Skeletal muscle tissue (tissue), 4 donors: ENCODE data around the gene ZC3H13. TPM values are rescaled to one million over a fixed set of nuclear protein-coding genes. Genes with fewer than 3 reads are reported as not detected.

Source experiments
- H3K27ac ChIP-seq: one replicate; pipeline ENCODE4 v1.7.0; 2013; ENCODE audit warnings: mild to moderate bottlenecking, low read depth, low read length, inconsistent platforms
- H3K27me3 ChIP-seq, 3 donors: one replicate each; pipeline ENCODE4 v1.7.0; 2013; ENCODE audit warnings: low read length in 3 of 3; ENCODE audit not compliant: control insufficient read depth in 3 of 3, insufficient read depth in 3 of 3
- H3K36me3 ChIP-seq, 3 donors: one replicate each; pipeline ENCODE4 v1.7.0; 2013; ENCODE audit warnings: low read length in 3 of 3; ENCODE audit not compliant: control insufficient read depth in 3 of 3, insufficient read depth in 3 of 3
- H3K4me1 ChIP-seq, 3 donors: one replicate each; pipeline ENCODE4 v1.7.0; 2013; ENCODE audit warnings: low read length in 3 of 3, mild to moderate bottlenecking in 3 of 3; ENCODE audit not compliant: control insufficient read depth in 3 of 3, insufficient read depth in 3 of 3
- H3K4me3 ChIP-seq, 3 donors: one replicate each; pipeline ENCODE4 v1.7.0; 2013; ENCODE audit warnings: low read length in 3 of 3
- H3K9ac ChIP-seq, 3 donors: one replicate each; pipeline ENCODE4 v1.7.0; 2013; ENCODE audit warnings: low read length in 3 of 3, mild to moderate bottlenecking in 3 of 3, moderate library complexity in 2 of 3, low read depth in 1 of 3
- H3K9me3 ChIP-seq, 3 donors: one replicate each; pipeline ENCODE4 v1.7.0; 2013; ENCODE audit warnings: low read length in 3 of 3; ENCODE audit not compliant: control insufficient read depth in 3 of 3
- total RNA-seq: library from RNA; depleted of rRNA; stranded (reverse); fragments of >200 nt; gene quantifications from one replicate; pipeline ENCODE4 v1.2.3, GENCODE V29; 2014
- donor health status: Osteomylitis.

Gene ZC3H13
- total RNA-seq, 1 donor from 2014 or later = 28.2 TPM

DNA sequence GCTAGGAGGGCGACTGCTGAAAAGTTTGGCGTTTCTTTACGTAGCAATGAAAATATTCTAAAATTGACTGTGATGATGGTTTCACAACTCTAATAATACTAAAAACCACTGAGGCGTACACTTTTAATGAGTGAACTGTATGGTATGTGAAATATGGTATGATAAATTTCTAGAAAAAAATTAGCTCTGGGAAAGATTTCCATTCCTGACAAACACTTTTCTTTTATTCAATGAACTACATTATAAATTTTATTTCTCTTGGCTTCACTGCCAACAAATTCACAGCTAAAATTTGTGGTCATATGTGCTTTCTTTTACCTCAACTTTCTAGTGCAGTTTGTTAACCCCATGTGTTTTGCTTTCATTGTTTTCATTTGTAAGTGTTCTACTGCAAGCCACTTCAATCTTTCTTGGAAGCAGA is 11.1 kb downstream of the ZC3H13 start:
- Histone ChIP-seq H3K9ac (no peak overlapping the region), H3K36me3 (peaks cover 0 to 17% (median 14%) of the 10 kb centered on the region in 3 donors), H3K27ac (no peak overlapping the region), H3K9me3 (no peaks in the 10 kb centered on the region), H3K4me3 (no peak overlapping the region), H3K4me1 (no peaks in the 10 kb centered on the region), H3K27me3 (no peaks in the 10 kb centered on the region)

GRCh38 chr13:46040763-46041162 is 11.8 kb downstream of the ZC3H13 start:
- Histone ChIP-seq H3K4me3 (no peak overlapping the region), H3K27ac (no peak overlapping the region), H3K9ac (no peak overlapping the region), H3K4me1 (no peaks in the 10 kb centered on the region), H3K27me3 (no peaks in the 10 kb centered on the region), H3K36me3 (peaks cover 0 to 17% (median 14%) of the 10 kb centered on the region in 3 donors), H3K9me3 (no peaks in the 10 kb centered on the region)

DNA sequence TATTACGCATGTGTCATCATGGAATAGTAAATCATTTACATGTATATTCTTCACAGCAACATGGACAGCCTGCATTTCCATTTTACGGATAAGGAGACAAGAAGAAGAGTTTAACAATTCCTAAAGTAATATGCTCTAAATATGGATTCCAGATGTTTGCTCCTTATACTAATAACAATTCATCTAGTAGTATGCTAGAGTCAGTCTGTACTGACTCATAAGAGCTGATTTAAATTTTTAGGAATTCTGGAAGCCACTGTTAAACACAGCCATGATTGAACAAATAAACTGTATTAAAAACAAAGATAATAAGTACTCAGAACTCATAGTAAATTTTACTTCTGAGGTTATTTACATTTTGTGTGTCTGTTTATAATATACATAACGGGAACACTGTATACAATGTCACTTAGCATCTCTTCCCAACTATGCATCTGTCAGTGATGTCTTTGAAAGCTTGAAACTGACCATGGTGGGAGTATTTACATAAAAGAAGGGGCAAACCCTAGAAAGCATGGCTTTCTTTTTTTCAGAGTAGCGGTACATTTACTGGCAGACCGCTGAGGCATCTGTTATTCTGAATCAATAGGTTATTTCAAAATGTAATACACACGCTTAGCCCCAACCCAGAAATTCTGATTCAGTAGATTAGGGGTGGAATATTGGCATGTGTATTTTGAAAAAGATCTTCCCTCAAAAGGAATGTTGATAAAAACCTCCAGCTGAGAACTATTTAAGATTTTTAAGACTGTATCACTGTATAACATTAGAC is 12.9 kb downstream of the ZC3H13 start:
- H3K4me3 ChIP-seq = no peak overlapping the region
- no peak overlapping the region for H3K27ac ChIP-seq
- H3K27me3 ChIP-seq = no peaks in the 10 kb centered on the region
- peaks cover 0 to 22% (median 14%) of the 10 kb centered on the region in 3 donors for H3K36me3 ChIP-seq
- no peaks in the 10 kb centered on the region for H3K9me3 ChIP-seq
- no peak overlapping the region for H3K9ac ChIP-seq
- no peaks in the 10 kb centered on the region for H3K4me1 ChIP-seq

DNA sequence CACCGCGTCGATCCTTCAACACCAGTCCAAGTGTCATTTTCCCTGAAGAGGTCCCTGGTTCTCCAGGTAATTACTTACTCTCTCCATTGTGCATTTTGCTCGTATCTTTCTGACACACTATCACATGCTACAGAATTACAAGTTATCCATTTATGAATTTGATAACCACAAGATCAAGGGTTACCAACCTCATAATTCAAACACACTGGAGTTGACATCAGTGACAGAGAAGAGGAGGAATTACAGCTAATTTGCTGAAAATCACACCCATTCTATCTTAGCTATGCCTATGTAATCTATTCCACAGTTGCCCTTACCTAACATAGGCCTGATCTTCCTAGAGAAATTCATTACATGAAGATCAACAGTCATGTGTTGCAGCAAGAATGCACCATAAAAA is 14.2 kb downstream of the ZC3H13 start:
- H3K27me3 ChIP-seq = no peaks in the 10 kb centered on the region
- H3K27ac ChIP-seq = no peak overlapping the region
- H3K9me3 ChIP-seq = no peaks in the 10 kb centered on the region
- peaks cover 0 to 22% (median 14%) of the 10 kb centered on the region in 3 donors for H3K36me3 ChIP-seq
- no peaks in the 10 kb centered on the region for H3K4me1 ChIP-seq
- no peak overlapping the region for H3K9ac ChIP-seq
- no peak overlapping the region for H3K4me3 ChIP-seq

DNA sequence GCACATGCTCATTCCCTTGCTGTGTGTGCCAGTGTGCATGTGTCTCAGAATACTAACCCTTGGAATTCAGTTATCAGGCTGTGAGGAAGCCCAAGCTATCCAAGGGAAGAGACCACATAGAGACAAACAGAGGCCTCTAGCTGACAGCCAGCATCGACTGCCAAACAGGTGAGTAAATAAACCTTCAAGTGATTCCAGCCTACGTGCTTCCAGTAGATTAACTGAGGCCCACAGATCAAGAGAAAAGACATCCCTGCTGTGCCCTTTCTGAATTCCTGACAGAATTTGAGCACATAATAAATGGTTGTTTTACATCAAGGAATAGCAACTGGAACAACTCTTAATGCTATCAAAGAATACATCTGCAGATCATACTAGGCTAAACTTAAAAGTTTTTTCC is 17.5 kb downstream of the ZC3H13 start:
- H3K4me3 ChIP-seq = no peak overlapping the region
- H3K27ac ChIP-seq = no peak overlapping the region
- no peaks in the 10 kb centered on the region for H3K4me1 ChIP-seq
- peaks cover 0 to 18% (median 5%) of the 10 kb centered on the region in 3 donors for H3K36me3 ChIP-seq
- no peaks in the 10 kb centered on the region for H3K27me3 ChIP-seq
- no peak overlapping the region for H3K9ac ChIP-seq
- peaks cover 0 to 3% (median 0%) of the 10 kb centered on the region in 3 donors for H3K9me3 ChIP-seq

DNA sequence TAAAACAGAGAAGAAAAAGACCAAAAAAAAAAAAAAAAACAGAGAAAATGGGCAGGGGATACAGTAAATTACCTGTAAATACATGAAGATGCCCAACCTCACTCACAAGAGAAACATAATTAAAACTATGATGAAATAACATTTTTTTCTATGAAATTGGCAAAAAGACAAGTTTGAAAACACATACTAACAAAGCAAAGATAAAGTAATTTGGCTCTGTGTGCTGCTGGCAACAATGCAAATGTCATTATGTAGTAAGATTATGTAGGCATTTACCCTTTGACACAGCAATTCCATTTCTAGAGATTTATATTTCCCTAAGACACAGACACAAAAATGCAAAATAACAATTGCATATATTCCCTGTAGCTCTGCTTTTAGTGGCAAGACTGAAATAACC is 20.2 kb downstream of the ZC3H13 start:
- Histone ChIP-seq H3K9ac (no peak overlapping the region), H3K9me3 (peaks cover 0 to 3% (median 0%) of the 10 kb centered on the region in 3 donors), H3K27ac (no peak overlapping the region), H3K36me3 (peaks cover 0 to 11% (median 0%) of the 10 kb centered on the region in 3 donors), H3K4me1 (no peaks in the 10 kb centered on the region), H3K27me3 (no peaks in the 10 kb centered on the region), H3K4me3 (no peak overlapping the region)

- no peak overlapping the region for H3K9ac ChIP-seq
- peaks cover 0 to 3% (median 0%) of the 10 kb centered on the region in 3 donors for H3K9me3 ChIP-seq
- H3K27me3 ChIP-seq = no peaks in the 10 kb centered on the region
- H3K4me3 ChIP-seq = no peak overlapping the region
- H3K4me1 ChIP-seq = no peaks in the 10 kb centered on the region
- H3K27ac ChIP-seq = no peak overlapping the region
- H3K36me3 ChIP-seq = peaks cover 0 to 11% (median 0%) of the 10 kb centered on the region in 3 donors
These were observed 20.8 kb downstream of the ZC3H13 start for GRCh38 chr13:46031581-46032263.

GRCh38 chr13:46025157-46025556 is 27.4 kb downstream of the ZC3H13 start:
- Histone ChIP-seq H3K9ac (no peak overlapping the region), H3K4me3 (no peak overlapping the region), H3K27ac (no peak overlapping the region), H3K27me3 (no peaks in the 10 kb centered on the region), H3K36me3 (peaks cover 0 to 4% (median 0%) of the 10 kb centered on the region in 3 donors), H3K9me3 (no peaks in the 10 kb centered on the region), H3K4me1 (peaks cover 0 to 2% (median 0%) of the 10 kb centered on the region in 3 donors)

DNA sequence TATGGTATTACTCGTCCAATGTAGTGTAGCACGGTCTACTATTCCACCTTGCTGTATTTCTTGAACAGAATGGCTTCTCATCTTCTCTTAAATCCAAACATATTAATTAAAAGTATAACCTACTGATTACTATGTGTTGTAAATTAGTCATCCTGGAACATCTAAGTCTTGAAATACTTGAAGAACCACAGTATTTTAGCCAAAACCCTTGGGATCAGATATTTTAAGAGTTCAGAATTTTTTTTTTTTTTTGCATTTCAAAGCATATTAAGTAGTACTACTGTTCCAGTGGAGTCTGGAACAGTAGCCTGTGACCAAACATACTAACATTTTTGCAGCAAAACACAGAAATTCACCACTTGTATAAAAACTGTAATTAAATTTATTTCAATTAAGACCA is 30.1 kb downstream of the ZC3H13 start:
- no peaks in the 10 kb centered on the region for H3K9me3 ChIP-seq
- H3K4me1 ChIP-seq = peaks cover 0 to 2% (median 0%) of the 10 kb centered on the region in 3 donors
- H3K27ac ChIP-seq = no peak overlapping the region
- no peak overlapping the region for H3K4me3 ChIP-seq
- H3K27me3 ChIP-seq = no peaks in the 10 kb centered on the region
- H3K36me3 ChIP-seq = peaks cover 0 to 13% (median 8%) of the 10 kb centered on the region in 3 donors
- no peak overlapping the region for H3K9ac ChIP-seq

DNA sequence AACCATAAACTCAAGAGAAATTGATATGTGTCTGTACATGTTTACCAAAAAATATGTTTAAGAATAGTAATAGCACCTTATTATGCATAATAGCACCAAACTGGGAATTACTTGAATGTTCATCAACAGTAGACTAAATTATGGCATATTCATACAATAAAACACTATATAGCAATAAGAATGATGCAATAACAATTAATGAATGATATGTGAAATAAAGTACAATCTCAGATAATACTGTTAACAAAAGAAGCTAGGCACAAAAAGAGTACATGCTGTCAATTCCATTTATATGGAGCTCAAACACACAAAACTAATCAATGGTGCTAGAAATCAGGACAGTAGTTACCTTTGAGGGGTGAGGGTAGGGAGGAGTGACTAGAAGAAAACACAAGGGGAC is 36.3 kb downstream of the ZC3H13 start:
- no peaks in the 10 kb centered on the region for H3K4me1 ChIP-seq
- H3K27ac ChIP-seq = no peak overlapping the region
- H3K9ac ChIP-seq = no peak overlapping the region
- peaks cover 5 to 31% (median 23%) of the 10 kb centered on the region in 3 donors for H3K36me3 ChIP-seq
- H3K27me3 ChIP-seq = no peaks in the 10 kb centered on the region
- no peak overlapping the region for H3K4me3 ChIP-seq
- no peaks in the 10 kb centered on the region for H3K9me3 ChIP-seq
